Hepatocyte (in vitro differentiated cells): Measurements from ENCODE around the gene MYL6. TPM values are rescaled to one million over a fixed set of nuclear protein-coding genes. Genes with fewer than 3 reads are reported as not detected.

Experiments used
- DNase-seq: peaks from one replicate; pipeline ENCODE4 v3.0.0-alpha.2; 2016; ENCODE audit warnings: low spot score
- H2AFZ ChIP-seq: fragments of 200-600 bp; sonication (generic); 2 replicates; pipeline ENCODE4 v1.6.0; 2016; ENCODE audit warnings: antibody characterized with exemption, mild to moderate bottlenecking
- H3K27ac ChIP-seq: fragments of 200-600 bp; sonication (generic); 2 replicates; pipeline ENCODE4 v1.5.1; 2016; ENCODE audit warnings: mild to moderate bottlenecking
- H3K27me3 ChIP-seq: fragments of 200-600 bp; sonication (generic); 2 replicates; pipeline ENCODE4 v1.6.1; 2016
- H3K36me3 ChIP-seq: fragments of 200-600 bp; sonication (generic); replicated peaks from 2 replicates; pipeline ENCODE4 v1.5.1; 2016; ENCODE audit warnings: low read depth; ENCODE audit not compliant: insufficient read depth
- H3K4me1 ChIP-seq: fragments of 200-600 bp; sonication (generic); 2 replicates; pipeline ENCODE4 v1.5.1; 2016; ENCODE audit warnings: mild to moderate bottlenecking, moderate library complexity; ENCODE audit not compliant: insufficient read depth
- H3K4me2 ChIP-seq: fragments of 200-600 bp; sonication (generic); 2 replicates; pipeline ENCODE4 v1.6.0; 2016
- H3K4me3 ChIP-seq: fragments of 200-600 bp; sonication (generic); 2 replicates; pipeline ENCODE4 v1.5.1; 2016; ENCODE audit warnings: mild to moderate bottlenecking
- H3K79me2 ChIP-seq: fragments of 200-600 bp; sonication (generic); 2 replicates; pipeline ENCODE4 v1.6.0; 2017; ENCODE audit warnings: mild to moderate bottlenecking
- H3K9me2 ChIP-seq: fragments of 200-600 bp; sonication (generic); replicated peaks from 2 replicates; pipeline ENCODE4 v1.6.0; 2017; ENCODE audit warnings: mild to moderate bottlenecking; ENCODE audit not compliant: insufficient read depth
- H3K9me3 ChIP-seq: fragments of 200-600 bp; sonication (generic); 2 replicates; pipeline ENCODE4 v1.5.1; 2016; ENCODE audit warnings: low read depth, mild to moderate bottlenecking
- H4K20me1 ChIP-seq: fragments of 200-600 bp; sonication (generic); 2 replicates; pipeline ENCODE4 v1.6.0; 2016; ENCODE audit warnings: mild to moderate bottlenecking; ENCODE audit not compliant: insufficient read depth, poor library complexity, severe bottlenecking
- CTCF ChIP-seq: fragments of 200-600 bp; sonication (generic); IDR thresholded peaks from 2 replicates; pipeline ENCODE4 v1.5.1; 2016; ENCODE audit warnings: antibody characterized with exemption, mild to moderate bottlenecking; ENCODE audit not compliant: poor library complexity
- EZH2 ChIP-seq: fragments of 200-600 bp; sonication (generic); IDR thresholded peaks from 2 replicates; pipeline ENCODE4 v1.6.1; 2016; ENCODE audit warnings: antibody characterized with exemption, mild to moderate bottlenecking, borderline replicate concordance
- EZH2phosphoT487 ChIP-seq: fragments of 200-600 bp; sonication (generic); IDR thresholded peaks from one replicate; pipeline ENCODE4 v1.6.1; 2018; ENCODE audit warnings: antibody characterized with exemption, mild to moderate bottlenecking, low read depth, moderate library complexity; ENCODE audit not compliant: unreplicated experiment, severe bottlenecking
- WGBS: methylation state at CpG from one replicate; pipeline ENCODE4 v1.1.6; 2016; ENCODE audit warnings: low lambda C conversion rate; ENCODE audit errors: missing lambda C conversion rate; 5-methylcytosine and 5-hydroxymethylcytosine counted together
- polyA plus RNA-seq: library from polyadenylated mRNA; unstranded; fragments of >200 nt; fragmentation: Nextera tagmentation; extraction: Ambion mirVana; gene quantifications from 2 replicates; pipeline ENCODE4 v1.2.1, GENCODE V29; 2016
- total RNA-seq: library from RNA; depleted of rRNA; stranded (reverse); fragments of >200 nt; gene quantifications from 2 replicates; pipeline ENCODE4 v1.2.3, GENCODE V29; 2014

MYL6 gene
- total and polyA plus RNA-seq, 2 experiments from 2014 or later, result 1,441 to 2,273 TPM

GRCh38 chr12:56189918-56190694, 31.9 kb downstream of the MYL6 start:
- Histone ChIP-seq H2AFZ (peak overlapping the region; percentile 100), H3K4me1 (peaks cover 7% of the 10 kb centered on the region), H4K20me1 (peaks cover 8% of the 10 kb centered on the region), H3K36me3 (no peaks in the 10 kb centered on the region), H3K27ac (peak overlapping the region; percentile 99), H3K79me2 (peaks cover 41% of the 10 kb centered on the region), H3K27me3 (no peaks in the 10 kb centered on the region), H3K4me2 (peak overlapping the region; percentile 96), H3K9me2 (no peaks in the 10 kb centered on the region), H3K4me3 (peak overlapping the region; percentile 99), H3K9me3 (no peaks in the 10 kb centered on the region)
- DNase-seq, result peak; percentile 92
- 3% methylated on average over 42 of the region's 42 CpGs for WGBS
- TF ChIP-seq CTCF, result no peak
- no peak for TF ChIP-seq EZH2phosphoT487
- TF ChIP-seq EZH2, result no peak

DNA sequence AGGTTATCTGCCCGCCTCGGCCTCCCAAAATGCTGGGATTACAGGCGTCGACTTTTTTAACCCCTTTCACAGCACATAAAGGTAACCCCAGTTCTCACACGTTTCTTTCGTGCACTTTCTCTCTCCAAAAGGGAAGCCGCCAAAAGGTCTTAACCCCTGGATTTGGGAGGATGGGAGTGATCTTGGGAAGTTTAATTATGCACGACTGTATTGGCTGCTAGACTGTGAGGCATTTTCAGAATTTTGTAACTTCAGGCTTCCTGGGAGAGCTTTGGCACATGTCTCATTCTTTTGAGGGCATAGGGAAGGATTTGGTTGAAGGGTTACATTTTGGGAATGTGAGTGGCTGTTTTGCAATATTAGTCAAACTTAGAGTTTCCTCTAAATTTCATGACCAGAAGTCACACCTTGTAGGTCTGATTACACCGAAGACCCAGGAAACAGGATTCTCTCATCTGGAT, 32.6 kb downstream of the MYL6 start:
- DNase-seq, result no peak
- no peaks in the 10 kb centered on the region for H3K27me3 ChIP-seq
- H4K20me1 ChIP-seq, result peaks cover 8% of the 10 kb centered on the region
- H3K79me2 ChIP-seq, result peaks cover 34% of the 10 kb centered on the region
- H3K27ac ChIP-seq, result peak overlapping the region; percentile 99
- H3K4me3 ChIP-seq, result peak overlapping the region; percentile 22
- H3K9me3 ChIP-seq, result no peaks in the 10 kb centered on the region
- TF ChIP-seq EZH2phosphoT487 (no peak), EZH2 (no peak), CTCF (no peak)
- peak overlapping the region; percentile 96 for H3K4me2 ChIP-seq
- WGBS, result 21% methylated on average over 9 of the region's 9 CpGs
- H3K4me1 ChIP-seq, result peaks cover 7% of the 10 kb centered on the region
- H3K36me3 ChIP-seq, result no peaks in the 10 kb centered on the region
- H3K9me2 ChIP-seq, result no peaks in the 10 kb centered on the region
- H2AFZ ChIP-seq, result peak overlapping the region; percentile 61

GRCh38 chr12:56192582-56192981, 34.4 kb downstream of the MYL6 start:
- peaks cover 16% of the 10 kb centered on the region for H3K79me2 ChIP-seq
- H3K4me1 ChIP-seq, result peaks cover 6% of the 10 kb centered on the region
- DNase-seq, result no peak
- H3K27me3 ChIP-seq, result no peaks in the 10 kb centered on the region
- no peak for TF ChIP-seq EZH2
- TF ChIP-seq CTCF, result no peak
- TF ChIP-seq EZH2phosphoT487, result no peak
- no peak overlapping the region for H3K27ac ChIP-seq
- H3K4me3 ChIP-seq, result no peak overlapping the region
- H3K9me3 ChIP-seq, result no peaks in the 10 kb centered on the region
- H4K20me1 ChIP-seq, result no peaks in the 10 kb centered on the region
- no peak overlapping the region for H3K4me2 ChIP-seq
- H3K9me2 ChIP-seq, result no peaks in the 10 kb centered on the region
- H3K36me3 ChIP-seq, result no peaks in the 10 kb centered on the region
- H2AFZ ChIP-seq, result no peak overlapping the region
